ENCODE measurements around the gene MYO1D. TPM values are rescaled to one million over a fixed set of nuclear protein-coding genes. Genes with fewer than 3 reads are reported as not detected.

MYO1D gene
- total RNA-seq, 2 donors from 2014 or later, result 21.4 to 48.3 TPM

DNA sequence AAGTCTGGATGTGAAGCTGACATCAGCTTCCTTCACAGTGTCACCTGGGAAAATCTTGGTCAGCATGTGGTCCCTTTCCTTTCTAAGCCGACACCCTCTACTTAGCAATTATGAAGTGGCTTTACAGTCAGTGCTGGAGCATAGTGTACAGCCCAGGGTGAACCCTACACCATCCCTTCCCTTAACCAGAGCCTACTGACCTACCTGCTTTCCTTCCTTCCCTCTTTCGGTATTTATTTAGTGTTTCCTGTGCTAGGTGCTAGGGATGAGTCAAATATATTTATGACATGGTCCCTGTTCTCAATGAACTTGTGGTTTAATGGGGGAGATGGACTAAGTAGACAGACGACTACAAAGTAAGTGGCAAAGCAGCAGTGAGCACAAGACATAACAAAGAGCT is 312.6 kb downstream of the MYO1D start:
- H3K36me3 ChIP-seq (replicated peaks in 1 of 2; ENCODE audit: insufficient read depth in 1 of 2, low read depth in 2 of 2), result no peaks in the 10 kb centered on the region
- H3K27me3 ChIP-seq, result no peaks in the 10 kb centered on the region
- WGBS, 2 donors, result 89% methylated on average over 3 of the region's 3 CpGs
- no peaks in the 10 kb centered on the region for H3K4me1 ChIP-seq
- no peaks in the 10 kb centered on the region for H3K9me3 ChIP-seq
- intact Hi-C loops (cut with DNase I), result no loop called here
- H3K4me3 ChIP-seq, result no peak overlapping the region
- no peak overlapping the region for H3K27ac ChIP-seq
- no peak for ATAC-seq
- TF ChIP-seq POLR2A (IDR thresholded peaks at IDR 0.05), result no peak
- TF ChIP-seq CTCF (IDR thresholded peaks at IDR 0.05), result no peak
- DNase-seq, result no peak

GRCh38 chr17:32563583-32563982 is 313.3 kb downstream of the MYO1D start:
- Histone ChIP-seq H3K9me3 (no peaks in the 10 kb centered on the region), H3K27ac (no peak overlapping the region), H3K27me3 (no peaks in the 10 kb centered on the region), H3K4me3 (no peak overlapping the region), H3K36me3 (replicated peaks in 1 of 2; ENCODE audit: insufficient read depth in 1 of 2, low read depth in 2 of 2) (no peaks in the 10 kb centered on the region), H3K4me1 (no peaks in the 10 kb centered on the region)
- 41 to 49% methylated on average over 6 of the region's 6 CpGs for WGBS, 2 donors
- DNase-seq (peak in 2 of 4 donors; percentile 17 to 26), ATAC-seq (no peak)
- intact Hi-C loops (cut with DNase I), result no loop called here
- TF ChIP-seq POLR2A (IDR thresholded peaks at IDR 0.05) (no peak), CTCF (IDR thresholded peaks at IDR 0.05) (no peak)

DNA sequence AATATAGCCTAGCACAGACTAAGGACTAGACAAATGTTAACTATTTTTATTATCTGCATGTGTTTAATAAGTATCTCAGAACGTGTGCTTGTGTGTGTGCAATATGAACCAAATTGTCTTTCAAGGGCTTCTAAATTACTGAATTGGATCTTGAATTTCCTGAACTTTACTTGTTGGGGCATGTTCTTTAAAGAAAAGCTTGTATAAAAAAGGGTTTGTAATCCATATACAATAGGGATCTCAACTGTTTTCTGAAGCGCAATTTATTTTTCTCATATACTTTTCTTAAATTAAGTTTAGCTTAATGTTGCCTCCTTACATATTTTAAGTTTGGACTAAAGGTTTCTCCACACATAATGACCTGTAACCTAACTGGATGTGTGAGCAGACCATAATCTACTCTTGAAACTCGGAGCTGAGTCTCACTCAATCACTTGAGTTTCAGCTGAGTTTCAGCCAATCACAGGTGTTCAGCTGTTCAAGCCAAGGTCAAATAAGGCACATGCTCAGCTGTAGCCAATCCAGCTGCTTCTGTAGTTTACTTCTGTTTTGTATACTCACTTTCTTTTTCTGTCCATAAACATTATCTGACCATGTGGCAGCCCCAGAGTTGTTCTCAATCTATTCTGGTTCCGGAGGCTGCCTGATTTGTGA is 317.8 kb downstream of the MYO1D start:
- Histone ChIP-seq H3K27me3 (no peaks in the 10 kb centered on the region), H3K9me3 (no peaks in the 10 kb centered on the region), H3K36me3 (replicated peaks in 1 of 2; ENCODE audit: insufficient read depth in 1 of 2, low read depth in 2 of 2) (no peaks in the 10 kb centered on the region), H3K4me3 (no peak overlapping the region), H3K27ac (no peak overlapping the region), H3K4me1 (no peaks in the 10 kb centered on the region)
- intact Hi-C loops (cut with DNase I), result no loop called here
- TF ChIP-seq CTCF (IDR thresholded peaks at IDR 0.05) (no peak), POLR2A (IDR thresholded peaks at IDR 0.05) (no peak)
- DNase-seq (no peak), ATAC-seq (no peak)
- WGBS, 2 donors, result 73 to 76% methylated on average over 4 of the region's 4 CpGs

- no peaks in the 10 kb centered on the region for H3K27me3 ChIP-seq
- intact Hi-C loops (cut with DNase I), result no loop called here
- WGBS, 2 donors, result 61 to 77% methylated on average over 6 of the region's 6 CpGs
- H3K4me1 ChIP-seq, result no peaks in the 10 kb centered on the region
- DNase-seq (no peak), ATAC-seq (no peak)
- no peaks in the 10 kb centered on the region for H3K9me3 ChIP-seq
- TF ChIP-seq POLR2A (IDR thresholded peaks at IDR 0.05), result no peak
- no peak for TF ChIP-seq CTCF (IDR thresholded peaks at IDR 0.05)
- no peak overlapping the region for H3K27ac ChIP-seq
- no peak overlapping the region for H3K4me3 ChIP-seq
- H3K36me3 ChIP-seq (replicated peaks in 1 of 2; ENCODE audit: insufficient read depth in 1 of 2, low read depth in 2 of 2), result no peaks in the 10 kb centered on the region
These were observed 318.5 kb downstream of the MYO1D start for GRCh38 chr17:32558326-32558955.

Measured in body of pancreas (tissue), 4 donors.